Natural killer cell (primary cell): ENCODE data around the gene DOHH. TPM values are rescaled to one million over a fixed set of nuclear protein-coding genes. Genes with fewer than 3 reads are reported as not detected.

Experiments used
- ATAC-seq, 3 donors: fragments of 150-1000 bp in 2 of 3; fragments of 200-7000 bp in 1 of 3; cut with Tn5 transposase; 1 replicate in 1 of 3; 2 replicates in 2 of 3; pipeline ENCODE4 v1.10.0; 2021; ENCODE audit warnings: mild to moderate bottlenecking in 2 of 3, moderate library complexity in 2 of 3
- DNase-seq, 2 donors: peaks; one replicate each; pipeline versions ENCODE4 v3.0.0 to v3.0.0-alpha.2; 2013 to 2021; ENCODE audit warnings: mixed read lengths in 1 of 2
- H3K27ac ChIP-seq: one replicate; pipeline ENCODE4 v1.5.1; 2013; ENCODE audit warnings: mild to moderate bottlenecking, low read length
- H3K27me3 ChIP-seq: one replicate; pipeline ENCODE4 v1.6.1; 2013; ENCODE audit warnings: low read length; ENCODE audit not compliant: control insufficient read depth, insufficient read depth
- H3K36me3 ChIP-seq: one replicate; pipeline ENCODE4 v1.6.1; 2013; ENCODE audit warnings: low read length; ENCODE audit not compliant: control insufficient read depth, insufficient read depth
- H3K4me1 ChIP-seq: one replicate; pipeline ENCODE4 v1.6.1; 2013; ENCODE audit warnings: low read length; ENCODE audit not compliant: control insufficient read depth, insufficient read depth
- H3K4me3 ChIP-seq: one replicate; pipeline ENCODE4 v1.5.1; 2013; ENCODE audit warnings: low read length
- H3K9me3 ChIP-seq: one replicate; pipeline ENCODE4 v1.6.1; 2013; ENCODE audit warnings: low read length; ENCODE audit not compliant: control insufficient read depth, insufficient read depth
- H3K27ac Mint-ChIP-seq, 2 donors: one replicate each; pipeline ENCODE4 v1.8.0; 2022; ENCODE audit warnings: mild to moderate bottlenecking in 2 of 2, mixed read lengths in 2 of 2, moderate library complexity in 1 of 2
- H3K27me3 Mint-ChIP-seq, 2 donors: one replicate each; pipeline ENCODE4 v1.8.0; 2022; ENCODE audit warnings: low read depth in 2 of 2, mixed read lengths in 2 of 2
- H3K36me3 Mint-ChIP-seq: one replicate; pipeline ENCODE4 v1.8.0; 2022; ENCODE audit warnings: mixed read lengths
- H3K4me1 Mint-ChIP-seq, 2 donors: one replicate each; pipeline ENCODE4 v1.8.0; 2022; ENCODE audit warnings: mixed read lengths in 2 of 2
- H3K4me3 Mint-ChIP-seq: one replicate; pipeline ENCODE4 v1.8.0; 2022; ENCODE audit warnings: mild to moderate bottlenecking, moderate library complexity, mixed read lengths
- H3K9me3 Mint-ChIP-seq, 2 donors: one replicate each; pipeline ENCODE4 v1.8.0; 2022; ENCODE audit warnings: mixed read lengths in 2 of 2
- CTCF ChIP-seq: fragments of 200-600 bp; IDR thresholded peaks from one replicate; pipeline ENCODE4 v1.8.0; 2022; ENCODE audit warnings: antibody characterized with exemption
- WGBS: methylation state at CpG from one replicate; pipeline ENCODE4 v1.1.7; 2013; ENCODE audit warnings: missing lambda C conversion rate; ENCODE audit not compliant: insufficient coverage; 5-methylcytosine and 5-hydroxymethylcytosine counted together
- intact Hi-C: fragments of 100-400 bp; cut with micrococcal nuclease; formaldehyde crosslinking; loops from one replicate; pipeline ENCODE4 v1.14.2; 2022
- total RNA-seq, 4 donors: library from RNA; stranded (reverse); fragments of 120-200 nt in 1 of 4; gene quantifications; one replicate each; pipeline versions ENCODE4 v1.2.3 to v1.2.4, GENCODE V29; 2013 to 2022

Gene DOHH
- total RNA-seq, 3 donors from 2014 or later (not counting 1 experiment from before 2014, with no cell fraction given) = 4.5 to 5.9 (median 4.6) TPM

GRCh38 chr19:3537438-3538240, 37.2 kb upstream of the DOHH start:
- H3K4me1 ChIP-seq = no peaks in the 10 kb centered on the region
- H3K27me3 ChIP-seq = no peaks in the 10 kb centered on the region
- H3K27ac ChIP-seq = no peak overlapping the region
- H3K27me3 Mint-ChIP-seq = no peaks in the 10 kb centered on the region
- peak overlapping the region; percentile 64 to 76 for H3K27ac Mint-ChIP-seq
- no peak overlapping the region for H3K4me3 Mint-ChIP-seq
- ATAC-seq = peak in 1 of 3 donors; percentile 17
- H3K9me3 ChIP-seq = no peaks in the 10 kb centered on the region
- H3K4me1 Mint-ChIP-seq = peaks cover 0 to 21% of the 10 kb centered on the region in 2 donors
- TF ChIP-seq CTCF = no peak
- no peak for DNase-seq
- H3K36me3 Mint-ChIP-seq = no peaks in the 10 kb centered on the region
- H3K36me3 ChIP-seq = peaks cover 28% of the 10 kb centered on the region
- no peak overlapping the region for H3K4me3 ChIP-seq
- H3K9me3 Mint-ChIP-seq = no peaks in the 10 kb centered on the region
- 95% methylated on average over 22 of the region's 22 CpGs for WGBS
- intact Hi-C loops = no loop called here

- no peak for DNase-seq
- peaks cover 33% of the 10 kb centered on the region for H3K36me3 ChIP-seq
- H3K4me1 Mint-ChIP-seq = peaks cover 0 to 21% of the 10 kb centered on the region in 2 donors
- H3K4me3 Mint-ChIP-seq = no peak overlapping the region
- peak overlapping the region; percentile 64 to 76 for H3K27ac Mint-ChIP-seq
- H3K9me3 ChIP-seq = no peaks in the 10 kb centered on the region
- no peaks in the 10 kb centered on the region for H3K9me3 Mint-ChIP-seq
- no peaks in the 10 kb centered on the region for H3K27me3 Mint-ChIP-seq
- no peaks in the 10 kb centered on the region for H3K27me3 ChIP-seq
- H3K4me1 ChIP-seq = no peaks in the 10 kb centered on the region
- H3K36me3 Mint-ChIP-seq = no peaks in the 10 kb centered on the region
- 81% methylated on average over 13 of the region's 13 CpGs for WGBS
- TF ChIP-seq CTCF = no peak
- no peak overlapping the region for H3K4me3 ChIP-seq
- no peak for ATAC-seq
- no peak overlapping the region for H3K27ac ChIP-seq
- intact Hi-C loops = no loop called here
Measured at GRCh38 chr19:3537101-3537437, 36.6 kb upstream of the DOHH start.

- H3K27ac Mint-ChIP-seq = no peak overlapping the region
Measured at GRCh38 chr19:3536429-3537100, 36.1 kb upstream of the DOHH start.

More at GRCh38 chr19:3536429-3537100, 36.1 kb upstream of the DOHH start:
- 92% methylated on average over 27 of the region's 27 CpGs for WGBS
- DNase-seq (no peak), ATAC-seq (no peak)
- TF ChIP-seq CTCF = no peak
- Histone ChIP-seq H3K27me3 (no peaks in the 10 kb centered on the region), H3K4me1 (no peaks in the 10 kb centered on the region), H3K36me3 (peaks cover 38% of the 10 kb centered on the region), H3K27ac (no peak overlapping the region), H3K4me3 (no peak overlapping the region), H3K9me3 (no peaks in the 10 kb centered on the region)
- Mint-ChIP-seq H3K4me3 (no peak overlapping the region), H3K27me3 (no peaks in the 10 kb centered on the region), H3K4me1 (peaks cover 0 to 21% of the 10 kb centered on the region in 2 donors), H3K9me3 (no peaks in the 10 kb centered on the region), H3K36me3 (no peaks in the 10 kb centered on the region)
- intact Hi-C loops = no loop called here
